Measurements from ENCODE around the gene SLIT3.

- TF ChIP-seq EZH2 (IDR thresholded peaks at IDR 0.05), result no peak
- no peak for TF ChIP-seq POLR2AphosphoS5 (IDR thresholded peaks at IDR 0.05; ENCODE audit: borderline replicate concordance, low read depth, low read length)
Observed at GRCh38 chr5:168614661-168615060, 686.3 kb downstream of the SLIT3 start.

All from SK-N-MC (cell line).